Activated T-helper 2 cell treated with anti-CD3 and anti-CD28 coated beads, Interferon-gamma antibody, Interleukin-2, Interleukin-4, amounts not matched to agents 10 μg/mL and 5 μg/mL and 100 μg/mL, durations not matched to agents 14 hours and 24 hours and 36 hours (primary cell): Measurements from ENCODE around the gene GFI1. TPM values are rescaled to one million over a fixed set of nuclear protein-coding genes. Genes with fewer than 3 reads are reported as not detected.
"Not testable (repeated sequence)": the region's sequence is repeated elsewhere in the genome, so short reads cannot be mapped to it uniquely, and the experiment has no call there.

Source experiments
- DNase-seq: peaks from one replicate; pipeline ENCODE4 v3.0.0; 2021; ENCODE audit warnings: low spot score
- H3K27ac Mint-ChIP-seq: one replicate; pipeline ENCODE4 v1.8.0; 2021; ENCODE audit warnings: mixed read lengths
- H3K27me3 Mint-ChIP-seq: one replicate; pipeline ENCODE4 v1.8.0; 2021; ENCODE audit warnings: low read depth, mixed read lengths
- H3K36me3 Mint-ChIP-seq: one replicate; pipeline ENCODE4 v1.8.0; 2021; ENCODE audit warnings: low read depth, mixed read lengths
- H3K4me1 Mint-ChIP-seq: one replicate; pipeline ENCODE4 v1.8.0; 2021; ENCODE audit warnings: low read depth, mixed read lengths
- H3K4me3 Mint-ChIP-seq: one replicate; pipeline ENCODE4 v1.8.0; 2021; ENCODE audit warnings: low read depth, mild to moderate bottlenecking, moderate library complexity, mixed read lengths
- H3K9me3 Mint-ChIP-seq: one replicate; pipeline ENCODE4 v1.8.0; 2021; ENCODE audit warnings: mixed read lengths
- intact Hi-C: fragments of 100-400 bp; cut with micrococcal nuclease; formaldehyde crosslinking; loops from one replicate; pipeline ENCODE4 v1.15.1; 2023
- total RNA-seq: library from RNA; stranded (reverse); gene quantifications from 2 replicates; pipeline ENCODE4 v1.2.3, GENCODE V29; 2022

Gene GFI1
- 93.8 and 99.4 TPM in 2 replicates for total RNA-seq

DNA sequence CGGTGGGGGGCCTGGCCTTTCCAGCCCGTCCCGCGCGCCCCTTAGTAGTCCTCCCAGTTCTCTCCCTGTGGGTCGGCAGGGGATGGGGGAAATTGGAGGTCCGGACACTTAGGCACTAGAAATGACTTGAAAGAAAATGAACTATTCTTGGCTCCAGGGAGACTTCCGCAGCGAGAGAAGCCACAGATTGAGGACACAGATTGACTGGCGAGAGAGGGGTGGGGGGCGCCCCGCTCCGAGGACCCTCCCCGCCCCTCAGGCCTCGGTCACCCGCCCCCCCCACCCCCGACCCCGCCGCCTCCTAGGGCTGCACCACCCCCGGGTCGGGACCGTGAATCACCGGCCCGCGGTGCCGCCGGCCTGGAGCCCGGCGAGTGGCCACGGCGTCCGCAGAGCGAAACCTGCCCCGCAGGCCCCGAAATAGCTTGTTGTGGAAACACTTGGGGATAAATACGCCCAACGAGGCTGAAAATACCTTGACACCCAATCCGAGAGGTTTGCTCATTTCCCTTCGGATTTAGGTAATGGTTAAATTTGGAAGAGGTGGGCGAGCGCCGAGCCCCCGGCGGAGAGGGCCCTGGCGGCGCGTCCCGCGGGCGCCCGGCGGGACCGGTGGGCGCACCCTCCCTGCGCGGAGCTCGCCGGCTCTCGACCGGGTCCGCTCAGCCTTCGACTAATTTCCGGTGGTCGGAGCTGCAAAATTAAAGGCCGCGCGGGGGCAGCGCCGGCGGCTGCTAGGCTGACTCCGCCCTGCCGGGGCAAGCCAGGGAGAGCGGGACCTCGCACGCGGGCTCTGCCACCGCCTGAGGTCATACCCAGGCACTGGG, at the start of gene GFI1:
Gene GFI1 (minus strand): TSS at position 675 of the 827 bp plus-strand sequence. CDS start 3,438 bp downstream, outside the sequence.
- Mint-ChIP-seq H3K4me3 (peak within 1 kb of the TSS; percentile 99), H3K9me3 (no peaks in the 10 kb centered on the region), H3K36me3 (peaks cover 47% of the 10 kb centered on the region), H3K27ac (peak within 1 kb of the TSS; percentile 97), H3K4me1 (peaks cover 27% of the 10 kb centered on the region), H3K27me3 (no peaks in the 10 kb centered on the region)
- intact Hi-C loops: loop anchor here (1.0 to 10.0 kb wide), 5 partner anchors 10 to 292 kb away; no protein-coding TSS in a partner anchor
- DNase-seq: peak; percentile 79

DNA sequence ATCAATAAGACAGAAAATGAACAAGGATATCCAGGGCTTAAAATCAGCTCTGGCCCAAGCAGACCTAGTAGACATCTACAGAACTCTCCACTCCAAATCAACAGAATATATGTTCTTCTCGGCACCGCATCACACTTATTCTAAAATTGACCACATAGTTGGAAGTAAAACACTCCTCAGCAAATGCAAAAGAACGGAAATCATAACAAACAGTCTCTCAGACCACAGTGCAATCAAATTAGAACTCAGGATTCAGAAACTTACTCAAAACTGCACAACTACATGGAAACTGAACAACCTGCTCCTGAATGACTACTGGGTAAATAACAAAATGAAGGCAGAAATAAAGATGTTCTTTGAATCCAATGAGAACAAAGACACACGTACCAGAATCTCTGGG, 45.6 kb upstream of the GFI1 start:
- peak overlapping the region; percentile 85 for H3K4me3 Mint-ChIP-seq
- H3K4me1 Mint-ChIP-seq: peaks cover 75% of the 10 kb centered on the region
- H3K27me3 Mint-ChIP-seq, DNase-seq, intact Hi-C loops: not testable (repeated sequence)
- peak overlapping the region; percentile 98 for H3K27ac Mint-ChIP-seq
- H3K36me3 Mint-ChIP-seq: peaks cover 79% of the 10 kb centered on the region
- peaks cover 11% of the 10 kb centered on the region for H3K9me3 Mint-ChIP-seq

GRCh38 chr1:92531939-92532338, 45.2 kb upstream of the GFI1 start:
- intact Hi-C loops, DNase-seq, H3K27me3 Mint-ChIP-seq: not testable (repeated sequence)
- Mint-ChIP-seq H3K36me3 (peaks cover 81% of the 10 kb centered on the region), H3K4me1 (peaks cover 73% of the 10 kb centered on the region), H3K9me3 (peaks cover 11% of the 10 kb centered on the region), H3K4me3 (peak overlapping the region; percentile 85), H3K27ac (peak overlapping the region; percentile 98)

- Mint-ChIP-seq H3K27ac (no peak overlapping the region), H3K36me3 (peaks cover 67% of the 10 kb centered on the region), H3K9me3 (no peaks in the 10 kb centered on the region), H3K4me1 (peaks cover 48% of the 10 kb centered on the region), H3K4me3 (no peak overlapping the region), H3K27me3 (no peaks in the 10 kb centered on the region)
- DNase-seq: no peak
- intact Hi-C loops: no loop called here
These were observed 40.9 kb upstream of the GFI1 start for GRCh38 chr1:92527670-92528069.

DNA sequence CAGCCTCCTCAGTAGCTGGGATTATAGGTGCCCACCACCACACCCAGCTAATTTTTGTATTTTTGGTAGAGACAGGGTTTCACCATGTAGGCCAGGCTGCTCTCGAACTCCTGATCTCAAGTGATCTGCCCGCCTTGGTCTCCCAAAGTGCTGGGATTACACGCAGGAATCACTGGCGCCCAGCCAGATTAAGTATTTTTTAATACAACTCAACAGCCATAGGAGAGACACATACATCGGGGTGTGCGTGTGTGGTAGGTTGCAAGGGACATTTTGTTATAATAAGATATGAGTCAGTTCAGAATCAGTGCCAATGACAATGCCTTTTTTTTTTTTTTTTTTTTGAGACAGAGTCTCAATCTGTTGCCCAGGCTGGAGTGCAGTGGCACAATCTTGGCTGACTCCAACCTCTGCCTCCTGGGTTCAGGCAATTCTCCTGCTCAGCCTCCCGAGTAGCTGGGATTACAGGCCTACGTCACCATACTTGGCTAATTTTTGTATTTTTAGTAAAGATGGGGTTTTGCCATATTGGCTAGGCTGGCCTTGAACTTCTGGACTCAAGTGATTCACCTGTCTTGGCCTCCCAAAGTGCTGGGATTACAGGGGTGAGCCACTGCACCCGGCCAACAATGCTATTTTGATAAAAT, 38.3 kb upstream of the GFI1 start:
- H3K27me3 Mint-ChIP-seq, H3K4me3 Mint-ChIP-seq, H3K9me3 Mint-ChIP-seq, intact Hi-C loops, H3K27ac Mint-ChIP-seq, DNase-seq: not testable (repeated sequence)
- H3K4me1 Mint-ChIP-seq: peaks cover 30% of the 10 kb centered on the region
- peaks cover 53% of the 10 kb centered on the region for H3K36me3 Mint-ChIP-seq

DNA sequence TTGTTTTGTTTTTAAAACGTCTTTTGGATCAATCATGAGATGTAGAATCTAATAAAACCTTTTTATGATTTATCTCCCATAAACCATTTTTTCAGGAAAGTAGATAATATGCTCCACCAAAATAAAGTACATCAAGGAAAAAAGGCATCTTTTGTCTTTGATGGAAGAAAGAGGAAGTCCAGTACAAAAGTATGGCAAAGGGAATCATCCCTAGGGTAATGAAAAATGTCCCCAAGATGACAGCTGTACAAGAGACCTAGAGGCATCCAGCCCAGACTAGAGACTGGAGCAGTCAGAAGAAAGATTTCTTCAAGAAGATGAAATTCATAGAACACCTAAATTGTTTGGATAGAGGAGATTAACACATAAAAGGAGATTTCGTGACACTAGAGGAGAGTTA, 32.3 kb upstream of the GFI1 start:
- Mint-ChIP-seq H3K27ac (no peak overlapping the region), H3K27me3 (no peaks in the 10 kb centered on the region), H3K4me1 (peaks cover 49% of the 10 kb centered on the region), H3K36me3 (peaks cover 66% of the 10 kb centered on the region), H3K9me3 (no peaks in the 10 kb centered on the region), H3K4me3 (no peak overlapping the region)
- no peak for DNase-seq
- intact Hi-C loops: no loop called here

- Mint-ChIP-seq H3K4me3 (no peak overlapping the region), H3K36me3 (peaks cover 72% of the 10 kb centered on the region), H3K27me3 (no peaks in the 10 kb centered on the region), H3K4me1 (peaks cover 56% of the 10 kb centered on the region), H3K9me3 (no peaks in the 10 kb centered on the region), H3K27ac (peak overlapping the region; percentile 28)
- DNase-seq: no peak
- intact Hi-C loops: no loop called here
These were observed 29.8 kb upstream of the GFI1 start for GRCh38 chr1:92516574-92516973.

GRCh38 chr1:92515796-92516201, 29.1 kb upstream of the GFI1 start:
- Mint-ChIP-seq H3K9me3 (no peaks in the 10 kb centered on the region), H3K36me3 (peaks cover 78% of the 10 kb centered on the region), H3K4me3 (no peak overlapping the region), H3K27ac (peak overlapping the region; percentile 23), H3K4me1 (peaks cover 56% of the 10 kb centered on the region), H3K27me3 (no peaks in the 10 kb centered on the region)
- DNase-seq: no peak
- intact Hi-C loops: no loop called here

DNA sequence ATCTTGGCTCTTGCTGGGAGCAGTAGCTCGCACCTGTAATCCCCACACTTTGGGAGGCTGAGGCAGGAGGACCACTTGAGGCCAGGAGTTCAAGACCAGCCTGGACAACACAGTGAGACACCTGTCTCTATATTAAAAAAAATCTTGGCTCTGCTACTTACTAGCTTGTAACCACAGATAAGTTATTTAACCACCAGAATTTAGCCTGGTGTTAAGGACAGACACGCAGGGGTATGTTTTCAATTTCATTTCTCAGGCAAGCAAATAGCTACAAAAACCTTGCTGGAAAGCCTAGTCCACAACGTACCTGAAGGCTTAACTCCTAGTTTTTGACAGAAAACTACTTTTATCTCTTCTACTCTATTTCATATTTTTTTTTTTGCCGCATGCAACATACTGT, 24.8 kb upstream of the GFI1 start:
- no peak for DNase-seq
- Mint-ChIP-seq H3K27me3 (no peaks in the 10 kb centered on the region), H3K9me3 (no peaks in the 10 kb centered on the region), H3K4me3 (no peak overlapping the region), H3K27ac (no peak overlapping the region), H3K36me3 (peaks cover 71% of the 10 kb centered on the region), H3K4me1 (peaks cover 42% of the 10 kb centered on the region)
- intact Hi-C loops: no loop called here

- peaks cover 35% of the 10 kb centered on the region for H3K4me1 Mint-ChIP-seq
- H3K36me3 Mint-ChIP-seq: peaks cover 55% of the 10 kb centered on the region
- H3K27me3 Mint-ChIP-seq: no peaks in the 10 kb centered on the region
- no peak overlapping the region for H3K27ac Mint-ChIP-seq
- intact Hi-C loops: no loop called here
- DNase-seq: no peak
- no peak overlapping the region for H3K4me3 Mint-ChIP-seq
- no peaks in the 10 kb centered on the region for H3K9me3 Mint-ChIP-seq
These were observed 22.9 kb upstream of the GFI1 start for GRCh38 chr1:92509619-92510018.

DNA sequence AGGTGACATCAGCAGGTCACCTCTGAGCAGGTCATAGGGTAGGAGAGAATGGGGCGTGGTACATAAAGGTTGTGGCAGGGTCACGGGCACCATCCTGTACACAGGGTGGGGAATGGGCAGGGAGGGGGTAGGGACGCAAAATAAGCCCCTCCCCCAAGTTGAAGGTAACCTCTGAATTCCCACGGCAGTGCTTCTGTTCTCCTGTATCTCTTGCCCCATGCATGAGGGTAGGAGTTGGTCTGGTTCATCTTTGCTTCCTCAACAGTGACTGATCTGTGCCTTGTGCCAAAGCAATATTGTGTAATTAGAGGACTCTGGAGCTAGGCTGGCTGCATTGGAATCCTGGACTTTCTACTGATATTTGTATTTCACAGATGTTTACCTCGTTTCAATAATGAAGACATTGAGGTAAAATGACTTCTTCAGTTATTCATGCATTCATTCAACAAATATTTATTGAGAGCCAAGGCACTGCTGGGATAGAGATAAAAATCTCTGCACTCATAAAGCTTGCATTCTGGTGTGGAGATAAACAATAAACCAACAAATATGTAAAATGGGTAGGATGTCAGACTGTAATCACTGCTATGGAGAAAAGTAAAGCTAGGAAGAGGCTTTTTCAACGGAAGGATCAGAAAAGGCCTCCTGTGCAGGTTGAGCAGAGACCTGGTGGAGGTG, 18.4 kb upstream of the GFI1 start:
- H3K27ac Mint-ChIP-seq: peak overlapping the region; percentile 66
- H3K4me1 Mint-ChIP-seq: peaks cover 45% of the 10 kb centered on the region
- no peak for DNase-seq
- peaks cover 31% of the 10 kb centered on the region for H3K36me3 Mint-ChIP-seq
- intact Hi-C loops: no loop called here
- no peaks in the 10 kb centered on the region for H3K9me3 Mint-ChIP-seq
- no peak overlapping the region for H3K4me3 Mint-ChIP-seq
- H3K27me3 Mint-ChIP-seq: no peaks in the 10 kb centered on the region

DNA sequence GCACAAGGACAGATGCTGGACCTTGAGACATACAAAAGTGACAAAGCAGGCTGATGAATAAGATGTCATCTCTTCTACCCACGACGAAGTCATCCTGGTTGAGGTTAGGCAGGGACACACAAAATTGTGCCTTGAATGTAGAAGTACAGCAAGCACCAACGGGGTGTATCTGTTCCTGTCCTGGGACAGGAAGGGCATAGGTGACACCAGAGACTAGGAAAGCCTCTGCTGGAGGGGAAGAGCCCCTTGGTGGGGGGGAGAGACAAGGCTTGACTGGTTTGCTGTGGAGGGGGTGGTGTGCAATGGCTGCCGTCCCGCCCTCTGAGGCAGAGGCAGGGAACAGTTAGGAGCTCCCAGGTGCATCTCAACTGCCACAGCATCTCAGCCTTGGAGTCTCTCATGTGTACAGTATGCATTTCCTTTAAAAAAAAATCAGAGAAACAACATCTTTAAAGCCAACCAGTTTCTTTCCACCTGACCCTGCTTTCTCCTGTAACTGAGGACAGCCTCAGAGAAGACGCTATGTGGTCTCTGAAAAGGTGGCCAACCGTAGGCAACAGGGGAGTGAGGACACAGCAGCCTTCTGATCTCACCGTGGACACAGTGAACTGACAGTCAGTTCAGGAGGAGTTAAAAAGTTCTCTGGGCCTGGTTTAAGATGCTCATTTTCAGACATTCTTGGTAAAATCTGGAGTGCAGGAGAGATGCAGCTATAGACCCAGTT, 17.7 kb upstream of the GFI1 start:
- Mint-ChIP-seq H3K27ac (peak overlapping the region; percentile 66), H3K4me1 (peaks cover 42% of the 10 kb centered on the region), H3K27me3 (no peaks in the 10 kb centered on the region), H3K36me3 (peaks cover 29% of the 10 kb centered on the region), H3K4me3 (no peak overlapping the region), H3K9me3 (no peaks in the 10 kb centered on the region)
- intact Hi-C loops: no loop called here
- DNase-seq: no peak
